HepG2 (cell line): ENCODE data around the gene C2CD4A. TPM values are rescaled to one million over a fixed set of nuclear protein-coding genes. Genes with fewer than 3 reads are reported as not detected.
A peak's percentile ranks its signal among the peaks of the same experiment; 100 is the strongest.

Source experiments
- AHR ChIP-seq: IDR thresholded peaks from 2 replicates; pipeline ENCODE4 v1.6.1; 2018; ENCODE audit warnings: missing genetic modification reagents, missing compliant biosample characterization
- CAMTA2 ChIP-seq: sonication (generic); formaldehyde crosslinking; IDR thresholded peaks from 2 replicates; pipeline ENCODE4 v1.4.0; 2020; ENCODE audit warnings: mild to moderate bottlenecking, missing genetic modification reagents, borderline replicate concordance
- CBX1 ChIP-seq: IDR thresholded peaks from one replicate; pipeline ENCODE4 v1.6.1; 2016; ENCODE audit warnings: antibody characterized with exemption, low read depth
- CREB1 ChIP-seq, 2 experiments: fragments of 450-650 bp in 1 of 2; IDR thresholded peaks; 2 replicates each; pipeline ENCODE4 v1.6.1; 2016 to 2017; ENCODE audit warnings: control low read depth in 1 of 2, mild to moderate bottlenecking in 1 of 2, missing compliant biosample characterization in 1 of 2, missing genetic modification characterization in 1 of 2
- FOXK1 ChIP-seq: sonication (generic); formaldehyde crosslinking; IDR thresholded peaks from 2 replicates; pipeline ENCODE4 v1.4.0; 2020; ENCODE audit warnings: low read depth, missing genetic modification reagents, borderline replicate concordance
- FOXK2 ChIP-seq: fragments of 450-650 bp; IDR thresholded peaks from 2 replicates; pipeline ENCODE4 v1.6.1; 2016
- GPN1 ChIP-seq: sonication (generic); formaldehyde crosslinking; IDR thresholded peaks from 2 replicates; pipeline ENCODE4 v1.5.1; 2020; ENCODE audit warnings: missing genetic modification reagents, borderline replicate concordance
- HNF4G ChIP-seq, 2 experiments: sonication (generic) in 1 of 2; formaldehyde crosslinking in 1 of 2; IDR thresholded peaks; 2 replicates each; pipeline versions ENCODE4 v1.4.0 to v1.6.1; 2011 to 2020; ENCODE audit warnings: borderline replicate concordance in 2 of 2, low read depth in 2 of 2, mild to moderate bottlenecking in 2 of 2, low read length in 1 of 2, missing genetic modification reagents in 1 of 2, moderate library complexity in 1 of 2
- MAFF ChIP-seq: IDR thresholded peaks from 2 replicates; pipeline ENCODE4 v1.6.1; 2011; ENCODE audit warnings: low read depth, low read length, improper control_type of control experiment
- MIER3 ChIP-seq: IDR thresholded peaks from 2 replicates; pipeline ENCODE4 v1.6.1; 2016; ENCODE audit warnings: missing compliant biosample characterization, borderline replicate concordance
- PAF1 ChIP-seq: IDR thresholded peaks from 2 replicates; pipeline ENCODE4 v1.6.1; 2016; ENCODE audit warnings: missing genetic modification reagents, missing compliant biosample characterization
- SNAPC2 ChIP-seq: sonication (generic); formaldehyde crosslinking; IDR thresholded peaks from 2 replicates; pipeline ENCODE4 v1.8.1; 2022; ENCODE audit warnings: mild to moderate bottlenecking, missing genetic modification reagents
- SP2 ChIP-seq: sonication (generic); formaldehyde crosslinking; IDR thresholded peaks from 2 replicates; pipeline ENCODE4 v1.5.1; 2020; ENCODE audit warnings: mild to moderate bottlenecking, missing genetic modification reagents
- ZBTB3 ChIP-seq: sonication (generic); formaldehyde crosslinking; IDR thresholded peaks from 2 replicates; pipeline ENCODE4 v1.4.0; 2020; ENCODE audit warnings: low read depth, mild to moderate bottlenecking, moderate library complexity, missing genetic modification reagents, borderline replicate concordance
- ZFP37 ChIP-seq: sonication (generic); formaldehyde crosslinking; IDR thresholded peaks from 2 replicates; pipeline ENCODE4 v1.4.0; 2020; ENCODE audit warnings: missing genetic modification reagents, borderline replicate concordance
- ZNF17 ChIP-seq: sonication (generic); formaldehyde crosslinking; IDR thresholded peaks from 2 replicates; pipeline ENCODE4 v1.5.0; 2020; ENCODE audit warnings: mild to moderate bottlenecking, missing genetic modification reagents
- ZNF180 ChIP-seq: sonication (generic); formaldehyde crosslinking; IDR thresholded peaks from 2 replicates; pipeline ENCODE4 v1.4.0; 2020; ENCODE audit warnings: low read depth, missing genetic modification reagents, borderline replicate concordance
- ZNF251 ChIP-seq: sonication (generic); formaldehyde crosslinking; IDR thresholded peaks from 2 replicates; pipeline ENCODE4 v1.9.0; 2021; ENCODE audit warnings: mild to moderate bottlenecking, missing genetic modification reagents
- ZNF484 ChIP-seq: sonication (generic); formaldehyde crosslinking; IDR thresholded peaks from 2 replicates; pipeline ENCODE4 v1.5.1; 2020; ENCODE audit warnings: mild to moderate bottlenecking, low read depth, missing genetic modification reagents, borderline replicate concordance
- ZNF674 ChIP-seq: sonication (generic); formaldehyde crosslinking; IDR thresholded peaks from 2 replicates; pipeline ENCODE4 v1.5.0; 2020; ENCODE audit warnings: low read depth, mild to moderate bottlenecking, missing genetic modification reagents
- polyA plus RNA-seq, 8 experiments: library from polyadenylated mRNA; depleted of rRNA in 3 of 8; stranded (reverse) in 7 of 8; unstranded in 1 of 8; fragments of >200 nt; fragmentation: Illumina TruSeq in 4 of 8; extraction: Trizol in 4 of 8; gene quantifications; 2 replicates each; pipeline versions ENCODE4 v1.2.1 to v1.2.3, GENCODE V29; 2011 to 2016; ENCODE audit warnings: low read depth in 4 of 8, missing spikeins in 1 of 8, mixed read lengths in 1 of 8; ENCODE audit not compliant: insufficient read depth in 1 of 8
- total RNA-seq, 5 experiments: library from RNA; depleted of rRNA; stranded (reverse); fragments of >200 nt; fragmentation: Illumina TruSeq; extraction: Trizol; gene quantifications; 2 replicates each; pipeline ENCODE4 v1.2.3, GENCODE V29; 2016; ENCODE audit warnings: low read depth in 1 of 5
- TF ChIP-seq, protein P1 (sequence below): sonication (generic); formaldehyde crosslinking; IDR thresholded peaks from 2 replicates; pipeline ENCODE4 v1.4.0; 2020; ENCODE audit warnings: mild to moderate bottlenecking, missing genetic modification reagents, borderline replicate concordance
- TF ChIP-seq, protein P2 (sequence below): sonication (generic); formaldehyde crosslinking; IDR thresholded peaks from 2 replicates; pipeline ENCODE4 v1.5.0; 2020; ENCODE audit warnings: missing genetic modification reagents

C2CD4A gene
- total and polyA plus RNA-seq, 2 of the 13 experiments (the other 11 are each of a cell fraction or from before 2014, with no cell fraction given) = 0.20 TPM; not detected in 1

DNA sequence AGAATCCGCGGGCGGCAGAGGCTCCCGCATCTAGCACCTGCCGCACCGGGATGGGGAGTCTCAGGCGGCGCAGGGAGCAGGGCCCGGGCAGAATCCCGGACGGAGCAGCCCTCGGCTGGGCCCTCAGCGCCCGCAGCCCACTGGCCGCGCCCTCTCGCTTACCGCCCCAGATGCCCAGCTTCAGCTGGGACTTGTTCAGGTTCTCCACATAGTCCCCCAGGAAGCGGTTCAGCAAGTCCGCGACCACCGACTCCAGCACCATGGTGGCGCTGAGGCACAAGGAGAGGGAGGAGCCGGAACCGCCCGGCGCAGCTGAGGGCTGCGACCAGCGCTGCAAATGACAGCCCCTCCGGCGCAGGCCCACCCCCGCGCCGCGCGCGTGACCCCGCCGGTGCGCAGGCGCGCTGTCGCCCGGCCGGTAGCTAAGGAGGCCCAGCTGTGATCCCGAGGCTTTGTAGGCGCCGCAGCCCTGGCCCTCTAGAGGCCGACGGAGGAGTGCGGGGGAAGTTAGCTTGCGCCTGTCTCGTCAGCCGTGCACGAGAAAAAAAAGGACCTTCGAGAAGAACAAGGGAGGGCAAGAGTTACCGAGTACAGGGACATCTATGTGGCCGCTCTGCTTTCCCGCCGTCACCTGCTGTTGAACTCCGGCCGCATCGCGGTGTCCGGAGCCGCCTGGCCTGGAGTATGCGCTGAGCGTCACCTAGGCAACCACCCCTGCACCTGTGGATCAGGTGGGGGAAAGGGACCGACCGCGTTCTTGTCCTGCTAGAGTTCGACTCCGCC is 6.5 kb upstream of the C2CD4A start, which contains the start of gene VPS13C (continued):
- TF ChIP-seq ZNF251 (CRISPR knock-in tag) (no peak), FOXK1 (CRISPR knock-in tag) (peak; percentile 12; the same call in 1 of the 2 replicates), HNF4G (IDR thresholded peaks at IDR 0.05; ENCODE audit: borderline replicate concordance, low read depth, low read length) (no peak), HNF4G (CRISPR knock-in tag; IDR thresholded peaks at IDR 0.05; ENCODE audit: borderline replicate concordance, low read depth) (no peak; the same call in 1 of the 2 replicates), ZNF674 (CRISPR knock-in tag) (peak; percentile 57; the same call in 1 of the 2 replicates), SP2 (CRISPR knock-in tag) (no peak), CREB1 (IDR thresholded peaks at IDR 0.05) (no peak), CREB1 (CRISPR knock-in tag; IDR thresholded peaks at IDR 0.05) (no peak), ZNF17 (no peak), AHR (CRISPR knock-in tag) (0 out of 2 replicates have a peak, but pooled peaks have one; percentile 2), MAFF (no peak), GPN1 (CRISPR knock-in tag) (peak; percentile 12; the same call in 1 of the 2 replicates), MIER3 (CRISPR knock-in tag) (peak; percentile 66; the same call in 1 of the 2 replicates), SNAPC2 (CRISPR knock-in tag) (no peak), PAF1 (CRISPR knock-in tag) (no peak), ZNF180 (CRISPR knock-in tag) (no peak), CBX1 (peak; percentile 33), ZFP37 (no peak), FOXK2 (no peak), ZNF484 (CRISPR knock-in tag) (no peak), ZBTB3 (no peak), CAMTA2 (CRISPR knock-in tag) (0 out of 2 replicates have a peak, but pooled peaks have one; percentile 33)
- TF ChIP-seq, protein P1, sequence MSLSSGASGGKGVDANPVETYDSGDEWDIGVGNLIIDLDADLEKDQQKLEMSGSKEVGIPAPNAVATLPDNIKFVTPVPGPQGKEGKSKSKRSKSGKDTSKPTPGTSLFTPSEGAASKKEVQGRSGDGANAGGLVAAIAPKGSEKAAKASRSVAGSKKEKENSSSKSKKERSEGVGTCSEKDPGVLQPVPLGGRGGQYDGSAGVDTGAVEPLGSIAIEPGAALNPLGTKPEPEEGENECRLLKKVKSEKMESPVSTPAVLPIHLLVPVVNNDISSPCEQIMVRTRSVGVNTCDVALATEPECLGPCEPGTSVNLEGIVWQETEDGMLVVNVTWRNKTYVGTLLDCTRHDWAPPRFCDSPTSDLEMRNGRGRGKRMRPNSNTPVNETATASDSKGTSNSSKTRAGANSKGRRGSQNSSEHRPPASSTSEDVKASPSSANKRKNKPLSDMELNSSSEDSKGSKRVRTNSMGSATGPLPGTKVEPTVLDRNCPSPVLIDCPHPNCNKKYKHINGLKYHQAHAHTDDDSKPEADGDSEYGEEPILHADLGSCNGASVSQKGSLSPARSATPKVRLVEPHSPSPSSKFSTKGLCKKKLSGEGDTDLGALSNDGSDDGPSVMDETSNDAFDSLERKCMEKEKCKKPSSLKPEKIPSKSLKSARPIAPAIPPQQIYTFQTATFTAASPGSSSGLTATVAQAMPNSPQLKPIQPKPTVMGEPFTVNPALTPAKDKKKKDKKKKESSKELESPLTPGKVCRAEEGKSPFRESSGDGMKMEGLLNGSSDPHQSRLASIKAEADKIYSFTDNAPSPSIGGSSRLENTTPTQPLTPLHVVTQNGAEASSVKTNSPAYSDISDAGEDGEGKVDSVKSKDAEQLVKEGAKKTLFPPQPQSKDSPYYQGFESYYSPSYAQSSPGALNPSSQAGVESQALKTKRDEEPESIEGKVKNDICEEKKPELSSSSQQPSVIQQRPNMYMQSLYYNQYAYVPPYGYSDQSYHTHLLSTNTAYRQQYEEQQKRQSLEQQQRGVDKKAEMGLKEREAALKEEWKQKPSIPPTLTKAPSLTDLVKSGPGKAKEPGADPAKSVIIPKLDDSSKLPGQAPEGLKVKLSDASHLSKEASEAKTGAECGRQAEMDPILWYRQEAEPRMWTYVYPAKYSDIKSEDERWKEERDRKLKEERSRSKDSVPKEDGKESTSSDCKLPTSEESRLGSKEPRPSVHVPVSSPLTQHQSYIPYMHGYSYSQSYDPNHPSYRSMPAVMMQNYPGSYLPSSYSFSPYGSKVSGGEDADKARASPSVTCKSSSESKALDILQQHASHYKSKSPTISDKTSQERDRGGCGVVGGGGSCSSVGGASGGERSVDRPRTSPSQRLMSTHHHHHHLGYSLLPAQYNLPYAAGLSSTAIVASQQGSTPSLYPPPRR (CRISPR knock-in tag) = no peak
- TF ChIP-seq, protein P2, sequence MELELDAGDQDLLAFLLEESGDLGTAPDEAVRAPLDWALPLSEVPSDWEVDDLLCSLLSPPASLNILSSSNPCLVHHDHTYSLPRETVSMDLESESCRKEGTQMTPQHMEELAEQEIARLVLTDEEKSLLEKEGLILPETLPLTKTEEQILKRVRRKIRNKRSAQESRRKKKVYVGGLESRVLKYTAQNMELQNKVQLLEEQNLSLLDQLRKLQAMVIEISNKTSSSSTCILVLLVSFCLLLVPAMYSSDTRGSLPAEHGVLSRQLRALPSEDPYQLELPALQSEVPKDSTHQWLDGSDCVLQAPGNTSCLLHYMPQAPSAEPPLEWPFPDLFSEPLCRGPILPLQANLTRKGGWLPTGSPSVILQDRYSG (CRISPR knock-in tag) = peak; percentile 37; the same call in 1 of the 2 replicates
